Measurements from ENCODE around the gene RASAL1. TPM values are rescaled to one million over a fixed set of nuclear protein-coding genes. Genes with fewer than 3 reads are reported as not detected.
"Not testable (repeated sequence)": the region's sequence is repeated elsewhere in the genome, so short reads cannot be mapped to it uniquely, and the experiment has no call there.

Gene RASAL1
- total RNA-seq, 1 donor from 2014 or later = 0.34 TPM

- H3K9me3 Mint-ChIP-seq = no peaks in the 10 kb centered on the region
- peaks cover 15% of the 10 kb centered on the region for H3K27me3 Mint-ChIP-seq (ENCODE audit: insufficient read depth)
- H3K4me1 Mint-ChIP-seq (ENCODE audit: low read depth) = no peaks in the 10 kb centered on the region
- no peak overlapping the region for H3K4me3 Mint-ChIP-seq
- H3K27ac Mint-ChIP-seq = no peak overlapping the region
- DNase-seq (ENCODE audit: low spot score) = no peak
- H3K36me3 Mint-ChIP-seq (ENCODE audit: low read depth) = no peaks in the 10 kb centered on the region
- intact Hi-C loops (cut with micrococcal nuclease) = no loop called here
Measured at GRCh38 chr12:113142886-113143332, 7.3 kb upstream of the RASAL1 start.

DNA sequence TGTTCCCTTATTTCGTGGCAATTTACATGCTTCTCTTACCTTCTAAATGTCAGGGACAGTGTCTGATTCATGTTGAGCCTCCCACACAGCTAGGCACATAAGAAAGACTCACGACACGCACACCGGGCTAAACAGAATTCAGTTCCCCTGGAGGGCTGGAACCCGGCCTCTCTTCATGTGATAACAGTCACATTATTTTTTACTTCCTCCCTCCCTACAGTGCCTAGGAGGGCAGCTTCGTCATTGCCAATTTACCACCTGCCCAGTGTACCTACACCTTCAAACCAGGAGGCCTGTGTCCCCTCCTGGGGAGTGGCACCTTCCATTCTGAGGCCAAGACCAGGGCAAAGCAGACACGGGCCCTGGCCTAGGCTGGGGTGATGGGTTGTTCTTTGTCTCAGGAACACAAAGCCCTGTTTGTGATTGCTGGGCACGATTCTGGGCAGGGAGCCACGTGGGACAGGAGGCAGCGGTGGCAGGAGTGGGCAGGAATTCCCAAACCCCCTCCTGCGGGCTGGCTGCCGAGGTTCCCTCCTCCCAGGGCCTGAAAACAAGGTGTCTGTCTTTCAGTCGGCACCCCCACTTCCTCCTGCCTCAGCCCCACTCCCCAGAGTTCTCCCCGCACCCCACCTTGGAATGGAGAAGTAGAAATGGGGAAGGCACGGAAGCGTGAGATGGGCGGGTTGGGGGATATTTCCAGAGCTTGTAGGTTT is 6.8 kb upstream of the RASAL1 start:
- Mint-ChIP-seq H3K4me1 (ENCODE audit: low read depth) (no peaks in the 10 kb centered on the region), H3K36me3 (ENCODE audit: low read depth) (no peaks in the 10 kb centered on the region), H3K4me3 (no peak overlapping the region), H3K27ac (no peak overlapping the region), H3K9me3 (no peaks in the 10 kb centered on the region), H3K27me3 (ENCODE audit: insufficient read depth) (peaks cover 12% of the 10 kb centered on the region)
- intact Hi-C loops (cut with micrococcal nuclease) = no loop called here
- DNase-seq (ENCODE audit: low spot score) = no peak

DNA sequence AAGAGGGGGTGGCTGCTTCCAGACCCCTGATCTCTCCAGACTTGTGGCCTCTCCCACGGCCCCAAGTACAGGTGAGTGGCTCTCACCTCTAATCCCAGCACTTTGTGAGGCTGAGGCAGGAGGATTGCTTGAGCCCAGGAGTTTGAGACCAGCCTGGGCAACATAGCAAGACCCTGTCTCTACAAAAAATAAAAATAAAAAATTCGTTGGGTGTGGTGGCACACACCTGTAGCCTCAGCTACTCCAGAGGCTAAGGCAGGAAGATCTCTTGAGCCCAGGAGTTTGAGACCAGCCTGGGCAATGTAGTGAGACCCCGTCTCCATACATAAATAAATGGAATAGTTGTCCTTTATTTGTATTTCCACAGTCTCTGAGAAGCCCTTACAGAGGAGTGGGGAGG is 6.2 kb upstream of the RASAL1 start:
- H3K4me3 Mint-ChIP-seq; H3K36me3 Mint-ChIP-seq (ENCODE audit: low read depth); intact Hi-C loops (cut with micrococcal nuclease); H3K9me3 Mint-ChIP-seq; H3K27me3 Mint-ChIP-seq (ENCODE audit: insufficient read depth); DNase-seq (ENCODE audit: low spot score); H3K27ac Mint-ChIP-seq; H3K4me1 Mint-ChIP-seq (ENCODE audit: low read depth): not testable (repeated sequence)

DNA sequence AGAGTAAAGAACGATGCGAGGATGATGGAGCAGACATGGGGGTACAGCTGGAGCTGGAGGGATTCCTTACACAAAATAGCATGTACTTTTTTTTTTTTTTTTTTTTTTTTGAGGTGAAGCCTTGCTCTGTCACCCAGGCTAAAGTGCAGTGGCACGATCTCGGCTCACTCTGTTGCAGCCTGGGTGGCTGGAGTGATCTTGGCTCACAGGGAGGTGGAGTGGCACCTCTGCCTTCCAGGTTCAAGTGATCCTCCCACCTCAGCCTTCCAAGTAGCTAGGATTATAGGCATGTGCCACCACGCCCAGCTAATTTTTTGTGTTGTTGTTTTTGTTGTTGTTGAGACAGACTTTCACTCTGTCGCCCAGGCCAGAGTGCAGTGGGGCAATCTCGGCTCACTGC is 5.1 kb upstream of the RASAL1 start:
- Mint-ChIP-seq H3K4me3 (no peak overlapping the region), H3K4me1 (ENCODE audit: low read depth) (peaks cover 9% of the 10 kb centered on the region)
- DNase-seq (ENCODE audit: low spot score) = no peak

GRCh38 chr12:113138826-113139225 is 3.3 kb upstream of the RASAL1 start:
- Mint-ChIP-seq H3K4me3 (no peak overlapping the region), H3K27me3 (ENCODE audit: insufficient read depth) (peaks cover 13% of the 10 kb centered on the region)
- intact Hi-C loops (cut with micrococcal nuclease) = no loop called here

More for the DNA sequence above, 5.1 kb upstream of the RASAL1 start:
- H3K36me3 Mint-ChIP-seq (ENCODE audit: low read depth) = no peaks in the 10 kb centered on the region
- peak overlapping the region; percentile 21 for H3K27ac Mint-ChIP-seq
- no peaks in the 10 kb centered on the region for H3K9me3 Mint-ChIP-seq
- intact Hi-C loops (cut with micrococcal nuclease) = no loop called here
- peaks cover 7% of the 10 kb centered on the region for H3K27me3 Mint-ChIP-seq (ENCODE audit: insufficient read depth)

DNA sequence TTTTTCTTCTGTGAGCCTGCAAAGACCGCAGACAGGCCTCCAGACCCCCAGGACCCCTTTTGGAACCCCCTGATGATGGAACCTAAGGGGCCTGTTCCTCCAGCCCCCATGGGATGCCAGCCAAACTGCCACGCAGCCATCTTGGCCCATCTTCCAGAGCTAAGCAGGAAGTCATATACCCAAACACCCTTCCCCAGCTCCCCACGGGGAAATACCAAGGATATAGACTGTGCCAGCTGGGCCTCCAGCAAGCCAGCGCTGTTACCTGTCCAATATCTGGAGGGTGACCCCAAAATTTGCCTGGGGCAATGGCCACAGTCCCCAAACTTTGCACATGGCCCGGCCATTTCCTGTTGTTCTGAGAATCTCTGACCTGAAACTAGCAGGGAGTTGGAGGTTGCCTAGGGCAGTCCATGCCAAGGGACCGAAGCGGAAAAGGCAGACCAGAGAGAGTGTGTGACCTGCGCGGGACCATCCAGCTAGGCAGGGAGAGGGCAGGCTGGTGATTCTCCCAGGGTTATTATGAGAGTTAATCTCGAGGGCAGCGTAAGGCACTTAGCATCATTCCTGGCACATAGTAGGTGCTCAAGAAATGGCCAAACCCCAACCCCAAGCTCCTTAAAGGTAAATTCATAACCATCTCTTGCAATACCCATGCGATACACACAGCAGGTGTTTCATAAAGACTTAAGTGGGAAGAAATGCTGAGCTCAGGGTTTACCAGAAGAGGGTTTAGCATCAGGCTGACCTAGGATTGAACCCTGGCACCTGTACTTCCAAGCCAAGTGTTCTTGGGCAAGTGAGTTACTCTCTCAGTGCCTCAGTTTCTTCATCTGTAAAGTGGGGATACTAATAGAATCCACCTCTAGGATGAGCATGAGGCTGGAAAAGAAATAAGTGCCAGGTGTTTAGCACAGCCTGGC is 2.6 kb upstream of the RASAL1 start:
- intact Hi-C loops (cut with micrococcal nuclease) = loop anchor here (2.0 kb wide), 1 partner anchor 15 kb away; no protein-coding TSS in a partner anchor
- H3K27ac Mint-ChIP-seq = no peak overlapping the region
- H3K27me3 Mint-ChIP-seq (ENCODE audit: insufficient read depth) = peaks cover 13% of the 10 kb centered on the region
- no peaks in the 10 kb centered on the region for H3K9me3 Mint-ChIP-seq
- H3K36me3 Mint-ChIP-seq (ENCODE audit: low read depth) = no peaks in the 10 kb centered on the region
- no peak for DNase-seq (ENCODE audit: low spot score)
- H3K4me3 Mint-ChIP-seq = no peak overlapping the region
- peaks cover 10% of the 10 kb centered on the region for H3K4me1 Mint-ChIP-seq (ENCODE audit: low read depth)

More at GRCh38 chr12:113138826-113139225, 3.3 kb upstream of the RASAL1 start:
- Mint-ChIP-seq H3K27ac (no peak overlapping the region), H3K36me3 (ENCODE audit: low read depth) (no peaks in the 10 kb centered on the region), H3K4me1 (ENCODE audit: low read depth) (peaks cover 10% of the 10 kb centered on the region), H3K9me3 (no peaks in the 10 kb centered on the region)
- DNase-seq (ENCODE audit: low spot score) = no peak

GRCh38 chr12:113136990-113137511 is 1.5 kb upstream of the RASAL1 start:
- no peaks in the 10 kb centered on the region for H3K9me3 Mint-ChIP-seq
- H3K4me3 Mint-ChIP-seq = no peak overlapping the region
- intact Hi-C loops (cut with micrococcal nuclease) = loop anchor here (2.0 kb wide), 1 partner anchor 16 kb away; no protein-coding TSS in a partner anchor
- H3K4me1 Mint-ChIP-seq (ENCODE audit: low read depth) = peaks cover 10% of the 10 kb centered on the region
- no peak overlapping the region for H3K27ac Mint-ChIP-seq
- H3K27me3 Mint-ChIP-seq (ENCODE audit: insufficient read depth) = peaks cover 16% of the 10 kb centered on the region
- H3K36me3 Mint-ChIP-seq (ENCODE audit: low read depth) = no peaks in the 10 kb centered on the region
- no peak for DNase-seq (ENCODE audit: low spot score)

DNA sequence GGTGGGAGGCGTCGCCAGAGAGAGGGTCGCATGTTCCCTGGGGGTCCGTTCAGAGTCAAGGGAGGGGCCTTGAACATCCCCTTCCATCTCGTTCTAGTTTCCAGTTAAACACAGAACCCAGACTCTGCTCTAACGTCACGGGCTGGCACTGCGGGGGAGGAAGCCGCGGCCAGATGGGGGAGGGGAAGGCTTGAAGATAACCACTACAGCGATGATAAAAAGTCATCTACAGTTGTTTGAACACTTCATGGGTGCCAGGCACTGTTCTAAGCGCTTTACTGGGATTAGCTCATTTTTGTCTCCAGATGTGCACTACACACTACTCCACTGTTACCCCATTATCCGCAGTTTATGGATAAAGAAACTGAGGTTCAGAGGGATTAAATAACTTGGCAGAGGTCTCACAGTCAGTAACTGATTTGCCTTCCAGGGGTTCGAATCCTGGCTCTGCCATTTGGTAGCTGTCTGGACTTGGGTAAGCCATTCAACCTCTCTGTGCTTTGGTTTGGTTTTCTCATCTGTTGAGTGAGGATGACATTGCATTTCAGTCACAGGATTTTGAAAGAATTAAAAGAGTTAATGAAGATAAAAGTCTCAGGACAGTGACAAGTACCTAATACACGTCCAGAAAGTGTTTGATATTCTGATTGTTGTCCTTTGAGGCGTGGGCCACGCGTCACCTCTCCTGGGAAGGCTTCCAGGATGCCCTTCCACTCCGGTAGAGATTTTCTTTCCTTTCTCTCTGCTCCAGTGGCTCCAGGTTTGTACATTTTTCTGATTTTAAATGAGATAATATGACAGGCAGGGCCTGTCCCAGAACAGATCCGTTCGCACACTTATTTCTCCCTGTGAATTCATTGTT is 798 bp upstream of the RASAL1 start:
- Mint-ChIP-seq H3K4me3 (peak overlapping the region; percentile 77), H3K27ac (peak overlapping the region; percentile 51), H3K9me3 (no peaks in the 10 kb centered on the region), H3K36me3 (ENCODE audit: low read depth) (no peaks in the 10 kb centered on the region), H3K4me1 (ENCODE audit: low read depth) (peaks cover 10% of the 10 kb centered on the region), H3K27me3 (ENCODE audit: insufficient read depth) (peaks cover 16% of the 10 kb centered on the region)
- no peak for DNase-seq (ENCODE audit: low spot score)
- intact Hi-C loops (cut with micrococcal nuclease) = loop anchor here (2.0 kb wide), 1 partner anchor 16 kb away; no protein-coding TSS in a partner anchor

- H3K9me3 Mint-ChIP-seq = no peaks in the 10 kb centered on the region
- no peaks in the 10 kb centered on the region for H3K36me3 Mint-ChIP-seq (ENCODE audit: low read depth)
- peaks cover 16% of the 10 kb centered on the region for H3K27me3 Mint-ChIP-seq (ENCODE audit: insufficient read depth)
- H3K27ac Mint-ChIP-seq = no peak overlapping the region
- intact Hi-C loops (cut with micrococcal nuclease) = no loop called here
- H3K4me1 Mint-ChIP-seq (ENCODE audit: low read depth) = peaks cover 10% of the 10 kb centered on the region
- peak overlapping the region; percentile 45 for H3K4me3 Mint-ChIP-seq
- DNase-seq (ENCODE audit: low spot score) = no peak
Measured at GRCh38 chr12:113134521-113134951, 1.0 kb downstream of the RASAL1 start.

DNA sequence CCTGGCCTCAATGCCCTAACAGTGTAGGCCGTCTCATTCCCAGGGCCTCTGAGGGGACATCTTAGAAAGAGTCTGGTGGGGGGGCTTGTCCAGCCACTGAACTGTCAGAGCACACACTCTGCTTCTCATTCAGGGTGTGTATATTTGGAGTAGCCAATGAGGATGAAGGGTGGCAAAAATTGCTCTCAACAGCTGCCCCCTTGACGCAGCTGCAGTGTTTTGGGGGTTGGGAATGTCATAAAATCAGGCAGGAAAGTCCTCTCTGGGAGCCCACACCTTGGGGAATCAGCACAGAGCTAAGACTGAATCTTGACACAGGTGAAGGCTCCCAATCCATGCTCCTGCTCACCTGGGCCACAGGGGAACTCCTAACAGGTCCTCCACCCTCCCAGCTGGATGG is 1.5 kb downstream of the RASAL1 start:
- Mint-ChIP-seq H3K27me3 (ENCODE audit: insufficient read depth) (peaks cover 14% of the 10 kb centered on the region), H3K4me1 (ENCODE audit: low read depth) (peaks cover 10% of the 10 kb centered on the region), H3K9me3 (no peaks in the 10 kb centered on the region), H3K4me3 (no peak overlapping the region), H3K27ac (no peak overlapping the region), H3K36me3 (ENCODE audit: low read depth) (no peaks in the 10 kb centered on the region)
- DNase-seq (ENCODE audit: low spot score) = no peak
- intact Hi-C loops (cut with micrococcal nuclease) = no loop called here

DNA sequence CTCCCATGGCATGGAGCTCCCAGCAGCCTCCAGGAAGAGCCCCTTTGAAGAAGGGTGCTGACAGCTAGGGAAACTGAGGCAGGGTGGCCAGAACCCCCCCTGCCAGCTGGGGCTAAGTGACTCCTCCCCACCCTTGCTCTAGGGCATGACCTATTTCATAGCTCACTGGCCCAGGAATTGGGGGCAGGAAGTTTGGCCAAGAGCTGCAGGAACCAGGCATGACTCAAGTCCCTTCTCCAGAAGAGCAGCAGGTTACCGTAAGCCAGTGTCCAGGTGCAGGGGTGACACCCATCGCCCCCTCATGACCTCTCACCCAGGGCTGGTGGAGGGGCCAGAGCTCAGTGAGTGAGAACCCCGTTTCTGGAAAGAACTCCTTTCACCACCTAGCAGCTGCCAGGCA is 1.9 kb downstream of the RASAL1 start:
- Mint-ChIP-seq H3K27me3 (ENCODE audit: insufficient read depth) (peaks cover 14% of the 10 kb centered on the region), H3K4me1 (ENCODE audit: low read depth) (peaks cover 10% of the 10 kb centered on the region), H3K36me3 (ENCODE audit: low read depth) (no peaks in the 10 kb centered on the region), H3K4me3 (no peak overlapping the region), H3K9me3 (no peaks in the 10 kb centered on the region), H3K27ac (no peak overlapping the region)
- no peak for DNase-seq (ENCODE audit: low spot score)
- intact Hi-C loops (cut with micrococcal nuclease) = no loop called here

DNA sequence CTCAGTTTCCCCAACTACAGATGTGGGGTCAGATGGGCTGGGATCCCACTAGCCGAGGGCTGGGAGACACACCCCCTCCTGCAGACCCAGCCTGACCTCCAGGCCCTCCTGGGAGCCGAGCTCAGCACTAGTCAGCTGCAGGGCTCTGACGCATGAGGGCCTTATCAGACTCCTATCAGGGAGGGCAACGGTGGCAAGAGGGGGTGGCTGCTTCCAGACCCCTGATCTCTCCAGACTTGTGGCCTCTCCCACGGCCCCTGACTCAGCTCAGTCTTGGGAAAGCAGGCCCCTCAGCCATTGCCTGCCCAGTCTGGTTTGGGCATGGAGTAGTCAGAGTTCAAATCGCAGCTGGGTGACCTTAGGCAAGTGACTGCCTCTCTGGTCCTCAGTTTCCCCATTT is 2.5 kb downstream of the RASAL1 start:
- Mint-ChIP-seq H3K27me3 (ENCODE audit: insufficient read depth) (peaks cover 14% of the 10 kb centered on the region), H3K9me3 (no peaks in the 10 kb centered on the region), H3K27ac (no peak overlapping the region), H3K36me3 (ENCODE audit: low read depth) (no peaks in the 10 kb centered on the region), H3K4me3 (no peak overlapping the region), H3K4me1 (ENCODE audit: low read depth) (peaks cover 10% of the 10 kb centered on the region)
- no peak for DNase-seq (ENCODE audit: low spot score)
- intact Hi-C loops (cut with micrococcal nuclease) = no loop called here
